GM06990 (cell line): ENCODE results near the gene FAM76A.
A peak's percentile ranks its signal among the peaks of the same experiment; 100 is the strongest.
"Not testable (repeated sequence)": the region's sequence is repeated elsewhere in the genome, so short reads cannot be mapped to it uniquely, and the experiment has no call there.

Experiments used
- DNase-seq: peaks from one replicate; pipeline ENCODE4 v3.0.0-alpha.2; 2011; ENCODE audit not compliant: insufficient read length; ENCODE audit errors: extremely low read depth
- H3K27me3 ChIP-seq: replicated peaks from 2 replicates; pipeline ENCODE4 v1.6.0; 2011; ENCODE audit warnings: low read length; ENCODE audit not compliant: control insufficient read depth, insufficient read depth
- H3K36me3 ChIP-seq: 2 replicates; pipeline ENCODE4 v1.5.1; 2011; ENCODE audit warnings: low read length; ENCODE audit not compliant: control insufficient read depth, insufficient read depth
- H3K4me3 ChIP-seq: replicated peaks from 2 replicates; pipeline ENCODE4 v1.5.1; 2011; ENCODE audit warnings: low read depth, mild to moderate bottlenecking, control low read depth, low read length
- TF ChIP-seq, protein P1 (sequence below): IDR thresholded peaks from 2 replicates; pipeline ENCODE4 v1.5.1; 2011; ENCODE audit warnings: low read length, control low read depth, mild to moderate bottlenecking, inconsistent platforms; ENCODE audit not compliant: insufficient read depth, poor library complexity, severe bottlenecking

Gene FAM76A

DNA sequence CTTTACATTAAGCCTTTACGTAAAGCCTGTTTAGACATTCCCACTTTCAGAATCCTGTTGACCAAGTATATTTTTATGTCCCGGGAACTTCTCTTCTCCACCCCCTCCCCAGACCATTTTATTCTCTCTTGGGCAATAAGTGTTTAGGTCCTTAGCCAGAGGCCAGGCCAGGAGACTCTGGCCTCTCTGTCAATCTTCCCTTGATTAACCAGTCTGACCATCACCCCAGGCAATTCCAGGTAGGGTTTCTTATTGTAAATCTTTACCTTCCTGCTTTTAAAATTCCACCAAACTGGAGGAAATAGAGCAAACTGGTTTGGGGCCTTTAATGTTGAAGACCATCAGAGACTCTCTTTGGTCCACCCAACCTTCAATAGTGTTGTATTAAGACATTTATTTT lies 41.6 kb upstream of the FAM76A start:
- TF ChIP-seq, protein P1, sequence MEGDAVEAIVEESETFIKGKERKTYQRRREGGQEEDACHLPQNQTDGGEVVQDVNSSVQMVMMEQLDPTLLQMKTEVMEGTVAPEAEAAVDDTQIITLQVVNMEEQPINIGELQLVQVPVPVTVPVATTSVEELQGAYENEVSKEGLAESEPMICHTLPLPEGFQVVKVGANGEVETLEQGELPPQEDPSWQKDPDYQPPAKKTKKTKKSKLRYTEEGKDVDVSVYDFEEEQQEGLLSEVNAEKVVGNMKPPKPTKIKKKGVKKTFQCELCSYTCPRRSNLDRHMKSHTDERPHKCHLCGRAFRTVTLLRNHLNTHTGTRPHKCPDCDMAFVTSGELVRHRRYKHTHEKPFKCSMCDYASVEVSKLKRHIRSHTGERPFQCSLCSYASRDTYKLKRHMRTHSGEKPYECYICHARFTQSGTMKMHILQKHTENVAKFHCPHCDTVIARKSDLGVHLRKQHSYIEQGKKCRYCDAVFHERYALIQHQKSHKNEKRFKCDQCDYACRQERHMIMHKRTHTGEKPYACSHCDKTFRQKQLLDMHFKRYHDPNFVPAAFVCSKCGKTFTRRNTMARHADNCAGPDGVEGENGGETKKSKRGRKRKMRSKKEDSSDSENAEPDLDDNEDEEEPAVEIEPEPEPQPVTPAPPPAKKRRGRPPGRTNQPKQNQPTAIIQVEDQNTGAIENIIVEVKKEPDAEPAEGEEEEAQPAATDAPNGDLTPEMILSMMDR, result no peak
- no peak overlapping the region for H3K4me3 ChIP-seq
- no peak for DNase-seq

DNA sequence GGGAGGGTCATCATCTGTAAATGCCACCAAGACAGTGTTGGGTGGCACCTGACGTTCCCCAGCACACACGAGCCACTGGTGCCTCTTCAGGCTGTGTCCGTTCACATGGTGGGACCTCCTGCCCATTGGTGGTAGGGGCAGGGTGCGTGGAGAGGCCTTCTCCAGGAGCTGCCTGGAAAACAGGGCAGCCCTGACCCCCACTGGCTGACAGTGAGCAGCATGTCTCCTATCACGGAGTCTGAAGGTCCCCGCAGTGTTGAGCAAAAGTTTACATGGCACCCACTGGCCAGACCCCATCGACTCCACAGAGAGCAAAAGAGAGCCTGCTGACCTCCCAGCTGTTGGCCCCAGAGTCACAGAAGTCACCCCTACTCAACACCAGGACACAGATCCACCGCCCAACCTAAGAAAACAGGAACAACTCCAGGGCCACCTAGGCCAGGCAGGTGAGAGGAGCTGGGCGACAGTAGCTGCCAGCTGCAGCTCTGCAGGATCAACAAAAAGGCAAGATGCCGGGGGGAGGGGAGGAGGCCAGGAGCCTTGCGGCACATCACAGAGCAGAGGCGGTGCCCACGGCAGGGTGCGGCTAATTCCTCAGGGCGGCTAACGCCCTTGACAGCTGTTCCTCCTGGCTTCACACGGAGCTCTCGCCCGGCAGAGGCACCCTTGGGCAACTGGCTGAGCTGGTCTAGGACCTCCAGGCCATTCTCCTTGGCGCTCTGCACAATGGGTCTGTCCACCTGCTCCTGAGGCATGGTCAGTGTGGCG lies 39.4 kb upstream of the FAM76A start:
- Histone ChIP-seq H3K27me3 (no peaks in the 10 kb centered on the region), H3K4me3 (no peak overlapping the region), H3K36me3 (no peaks in the 10 kb centered on the region)
- TF ChIP-seq, protein P1, result no peak
- no peak for DNase-seq

More for the DNA sequence above, 41.6 kb upstream of the FAM76A start:
- H3K36me3 ChIP-seq, result no peaks in the 10 kb centered on the region
- H3K27me3 ChIP-seq, result no peaks in the 10 kb centered on the region

DNA sequence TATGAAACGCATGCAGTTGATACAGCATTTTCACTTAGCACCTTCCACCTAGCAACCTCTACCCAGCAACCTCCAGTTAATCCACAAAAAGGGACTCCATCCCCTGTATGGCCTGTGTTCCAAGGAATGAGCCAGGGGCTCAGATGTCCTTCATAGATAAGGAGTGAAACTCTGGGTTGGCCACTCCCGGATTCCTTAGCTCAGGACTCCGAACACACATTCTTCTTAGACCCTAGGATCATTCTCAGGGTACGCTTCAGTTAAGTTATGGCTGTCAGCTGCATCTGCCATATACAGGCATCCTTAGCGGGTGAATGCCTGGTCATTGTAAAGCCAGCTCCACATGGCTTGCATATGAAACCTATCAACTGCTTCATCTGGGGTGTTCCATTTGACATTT lies 37.9 kb upstream of the FAM76A start:
- Histone ChIP-seq H3K4me3 (no peak overlapping the region), H3K27me3 (no peaks in the 10 kb centered on the region), H3K36me3 (no peaks in the 10 kb centered on the region)
- TF ChIP-seq, protein P1, result no peak
- DNase-seq, result no peak

DNA sequence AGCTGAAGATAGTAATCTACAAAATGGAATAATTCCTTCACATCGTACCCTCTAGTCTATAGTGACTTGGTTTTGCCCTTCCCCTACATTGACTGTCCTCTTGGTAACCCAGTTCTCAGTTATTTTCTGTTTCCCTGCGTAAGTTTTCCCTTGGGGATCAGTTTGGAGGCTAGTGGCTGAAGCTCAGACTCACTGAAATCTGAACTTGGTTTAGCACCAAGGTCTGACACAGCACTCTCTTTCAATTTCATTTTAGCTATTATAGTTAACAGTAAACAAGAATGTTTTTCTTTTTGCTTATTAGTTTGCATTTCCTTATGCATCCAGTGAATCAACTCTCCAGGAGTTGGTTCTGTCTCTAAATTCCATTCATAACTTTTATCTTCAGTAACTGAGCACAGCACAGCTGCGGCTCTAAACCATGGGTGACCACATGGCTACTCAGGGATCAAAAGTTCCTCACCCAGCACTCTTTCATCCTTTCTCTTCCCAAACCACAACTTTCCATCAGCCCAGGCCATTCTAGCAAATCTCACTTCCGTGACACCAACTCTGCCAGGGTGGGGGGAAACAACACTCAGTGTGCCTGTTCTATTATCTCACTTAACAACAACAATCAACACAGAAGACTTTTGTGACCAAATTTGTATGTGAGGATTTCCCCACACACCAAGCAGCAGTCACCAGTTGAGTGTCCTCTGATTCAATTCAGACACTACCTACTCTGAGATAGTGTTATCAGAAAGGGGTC lies 36.2 kb upstream of the FAM76A start:
- TF ChIP-seq, protein P1, result no peak
- Histone ChIP-seq H3K36me3 (no peaks in the 10 kb centered on the region), H3K27me3 (no peaks in the 10 kb centered on the region), H3K4me3 (peak overlapping the region; percentile 23)
- DNase-seq, result no peak

DNA sequence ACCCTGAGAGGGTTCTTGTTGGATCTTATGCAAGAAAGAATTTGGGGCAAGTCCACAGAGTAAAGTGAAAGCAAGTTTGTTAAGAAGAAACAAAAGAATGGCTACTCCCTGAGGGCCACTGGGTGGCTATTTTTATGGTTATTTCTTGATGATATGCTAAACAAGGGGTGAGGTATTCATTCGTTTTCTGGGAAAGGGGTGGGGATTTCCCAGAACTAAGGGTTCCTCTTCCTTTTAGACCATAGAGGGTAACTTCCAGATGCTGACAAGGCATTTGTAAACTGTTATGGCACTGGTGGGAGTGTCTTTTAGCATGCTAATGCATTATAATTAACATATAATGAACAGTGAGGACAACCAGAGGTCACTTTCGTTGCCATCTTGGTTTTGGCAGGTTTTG lies 35.6 kb upstream of the FAM76A start:
- DNase-seq, result no peak
- TF ChIP-seq, protein P1, result no peak
- Histone ChIP-seq H3K4me3 (no peak overlapping the region), H3K36me3 (no peaks in the 10 kb centered on the region), H3K27me3 (no peaks in the 10 kb centered on the region)

DNA sequence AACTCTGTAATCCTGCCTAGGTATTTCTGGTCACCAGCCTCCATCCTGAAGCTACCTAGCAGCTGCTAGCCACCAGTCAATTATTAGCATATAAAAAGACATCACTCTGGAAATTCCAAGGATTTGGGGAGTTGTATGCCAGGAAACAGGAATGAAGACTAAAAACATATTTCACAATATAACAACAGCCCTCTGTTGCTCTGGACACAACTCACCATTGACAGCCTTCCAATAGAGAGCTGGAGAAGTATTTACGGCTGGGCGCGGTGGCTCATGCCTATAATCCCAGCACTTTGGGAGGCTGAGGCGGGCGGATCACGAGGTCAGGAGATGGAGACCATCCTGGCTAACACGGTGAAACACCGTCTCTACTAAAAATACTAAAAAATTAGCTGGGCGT lies 28.9 kb upstream of the FAM76A start:
- H3K4me3 ChIP-seq, H3K36me3 ChIP-seq, H3K27me3 ChIP-seq, DNase-seq: not testable (repeated sequence)
